Lung (tissue), 12 donors: ENCODE data around the gene CHD9NB. TPM values are rescaled to one million over a fixed set of nuclear protein-coding genes. Genes with fewer than 3 reads are reported as not detected.

Experiments used
- ATAC-seq: fragments of 200-7000 bp; cut with Tn5 transposase; one replicate; pipeline ENCODE4 v1.9.1; 2020; ENCODE audit warnings: moderate number of reproducible peaks; ENCODE audit not compliant: insufficient read depth, low FRiP score
- DNase-seq, 3 donors: peaks; one replicate each; pipeline ENCODE4 v3.0.0-alpha.2; 2013 to 2017
- H3K27ac ChIP-seq, 2 donors: one replicate each; pipeline ENCODE4 v1.5.1; 2013; ENCODE audit warnings: mild to moderate bottlenecking in 2 of 2, moderate library complexity in 2 of 2, control low read depth in 1 of 2, inconsistent platforms in 1 of 2, low read depth in 1 of 2, low read length in 1 of 2
- H3K27me3 ChIP-seq, 3 donors: one replicate each; pipeline ENCODE4 v1.5.1; 2013; ENCODE audit warnings: low read length in 2 of 3; ENCODE audit not compliant: control insufficient read depth in 3 of 3, insufficient read depth in 3 of 3
- H3K36me3 ChIP-seq, 4 donors: one replicate each; pipeline ENCODE4 v1.5.1; 2013; ENCODE audit warnings: low read length in 4 of 4, mild to moderate bottlenecking in 1 of 4, moderate library complexity in 1 of 4; ENCODE audit not compliant: control insufficient read depth in 4 of 4, insufficient read depth in 4 of 4
- H3K4me1 ChIP-seq, 5 donors: one replicate each; pipeline ENCODE4 v1.5.1; 2013; ENCODE audit warnings: low read length in 5 of 5, mild to moderate bottlenecking in 2 of 5, moderate library complexity in 1 of 5; ENCODE audit not compliant: control insufficient read depth in 5 of 5, insufficient read depth in 5 of 5
- H3K4me3 ChIP-seq: one replicate; pipeline ENCODE4 v1.5.1; 2013; ENCODE audit warnings: mild to moderate bottlenecking, control low read depth, moderate library complexity
- H3K9ac ChIP-seq, 2 donors: one replicate each; pipeline ENCODE4 v1.5.1; 2013; ENCODE audit warnings: low read length in 2 of 2, control low read depth in 1 of 2; ENCODE audit not compliant: insufficient read depth in 1 of 2
- H3K9me3 ChIP-seq, 4 donors: one replicate each; pipeline ENCODE4 v1.5.1; 2013; ENCODE audit warnings: low read length in 3 of 4, mild to moderate bottlenecking in 1 of 4, moderate library complexity in 1 of 4; ENCODE audit not compliant: control insufficient read depth in 4 of 4, insufficient read depth in 3 of 4
- WGBS, 2 donors: extraction: QIAGEN DNeasy Blood & Tissue Kit; methylation state at CpG; one replicate each; pipeline ENCODE4 v1.1.7; 2013; 5-methylcytosine and 5-hydroxymethylcytosine counted together
- polyA plus RNA-seq, 2 donors: library from polyadenylated mRNA; stranded (reverse); fragments of 200-250 nt; gene quantifications; one replicate each; pipeline ENCODE4 v1.2.1, GENCODE V29; 2013
- total RNA-seq, 2 donors: library from RNA; depleted of rRNA in 1 of 2; stranded (reverse); fragments of >200 nt in 1 of 2; gene quantifications; one replicate each; pipeline ENCODE4 v1.2.1, GENCODE V29; 2014 to 2021
- TF ChIP-seq, protein P1 (sequence below): IDR thresholded peaks from 2 replicates; pipeline ENCODE4 v1.5.1; 2012; ENCODE audit warnings: mild to moderate bottlenecking; ENCODE audit errors: control extremely low read depth, extremely low read depth
- donor health status: control.
- donor health status: control.
- donor health status: Bipolar disorder and iron deficiency.
- donor health status: healthy.
- donor health status: DM: yes; HTN: yes; CAD: no.

Gene CHD9NB
- total and polyA plus RNA-seq, 4 donors: 19.8 to 34.8 (median 29.9) TPM

DNA sequence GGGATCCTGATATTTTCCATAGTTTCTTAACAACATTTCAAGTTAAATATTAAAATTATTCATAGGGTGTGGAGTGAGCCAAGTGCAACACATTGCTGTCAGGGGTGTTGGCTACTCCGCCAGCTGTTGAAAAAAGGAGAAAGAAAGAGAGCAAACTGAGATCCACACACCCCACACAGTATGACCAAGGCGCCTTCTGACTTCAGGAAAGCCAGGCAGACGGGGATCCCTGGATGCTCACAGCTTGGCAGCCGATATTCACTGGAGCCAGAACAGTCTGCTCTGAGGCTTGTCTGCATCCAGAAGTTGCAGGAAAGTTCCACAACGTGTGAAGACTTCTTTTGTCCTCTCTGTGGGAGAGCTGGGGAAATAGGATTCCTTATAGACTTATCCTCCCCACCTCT, 9.3 kb downstream of the CHD9NB start:
- ATAC-seq: no peak
- 50 to 65% methylated on average over 5 of the region's 5 CpGs for whole genome bisulfite sequencing, 2 donors
- Histone ChIP-seq H3K9ac (peak overlapping the region in 1 of 2 donors; percentile 44), H3K27me3 (no peaks in the 10 kb centered on the region), H3K9me3 (no peaks in the 10 kb centered on the region), H3K27ac (no peak overlapping the region), H3K36me3 (no peaks in the 10 kb centered on the region), H3K4me1 (peaks cover 0 to 26% (median 6%) of the 10 kb centered on the region in 5 donors), H3K4me3 (no peak overlapping the region)
- TF ChIP-seq, protein P1, sequence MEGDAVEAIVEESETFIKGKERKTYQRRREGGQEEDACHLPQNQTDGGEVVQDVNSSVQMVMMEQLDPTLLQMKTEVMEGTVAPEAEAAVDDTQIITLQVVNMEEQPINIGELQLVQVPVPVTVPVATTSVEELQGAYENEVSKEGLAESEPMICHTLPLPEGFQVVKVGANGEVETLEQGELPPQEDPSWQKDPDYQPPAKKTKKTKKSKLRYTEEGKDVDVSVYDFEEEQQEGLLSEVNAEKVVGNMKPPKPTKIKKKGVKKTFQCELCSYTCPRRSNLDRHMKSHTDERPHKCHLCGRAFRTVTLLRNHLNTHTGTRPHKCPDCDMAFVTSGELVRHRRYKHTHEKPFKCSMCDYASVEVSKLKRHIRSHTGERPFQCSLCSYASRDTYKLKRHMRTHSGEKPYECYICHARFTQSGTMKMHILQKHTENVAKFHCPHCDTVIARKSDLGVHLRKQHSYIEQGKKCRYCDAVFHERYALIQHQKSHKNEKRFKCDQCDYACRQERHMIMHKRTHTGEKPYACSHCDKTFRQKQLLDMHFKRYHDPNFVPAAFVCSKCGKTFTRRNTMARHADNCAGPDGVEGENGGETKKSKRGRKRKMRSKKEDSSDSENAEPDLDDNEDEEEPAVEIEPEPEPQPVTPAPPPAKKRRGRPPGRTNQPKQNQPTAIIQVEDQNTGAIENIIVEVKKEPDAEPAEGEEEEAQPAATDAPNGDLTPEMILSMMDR: no peak
- peak in 1 of 3 donors; percentile 48 for DNase-seq

DNA sequence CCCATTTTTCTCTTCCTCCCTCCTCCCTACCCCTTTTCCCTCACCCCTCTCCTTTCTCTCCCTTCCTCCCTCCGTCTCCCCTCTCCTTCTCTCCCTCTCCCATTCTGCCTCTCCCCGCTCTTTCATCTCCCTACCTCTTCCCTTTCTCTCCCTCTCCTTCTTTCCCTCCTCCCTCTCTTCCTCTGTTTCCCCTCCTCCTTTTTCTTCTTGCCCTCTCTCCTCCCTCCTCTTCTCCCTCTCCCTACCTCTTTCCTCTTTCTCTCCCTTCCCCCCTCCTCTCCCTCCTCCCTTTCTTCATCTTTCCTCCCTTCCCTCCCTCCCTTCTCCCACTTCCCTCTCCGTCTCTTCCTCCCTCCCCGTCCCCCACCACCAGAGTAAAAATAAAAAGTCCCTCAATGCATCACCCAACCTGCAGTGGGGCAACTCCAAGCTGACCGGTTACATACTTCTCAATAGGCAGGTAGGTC, 10.4 kb downstream of the CHD9NB start:
- TF ChIP-seq, protein P1: no peak
- Histone ChIP-seq H3K36me3 (no peaks in the 10 kb centered on the region), H3K27ac (peak overlapping the region in 1 of 2 donors; percentile 45), H3K9me3 (no peaks in the 10 kb centered on the region), H3K9ac (no peak overlapping the region), H3K4me3 (no peak overlapping the region), H3K4me1 (peaks cover 0 to 26% (median 6%) of the 10 kb centered on the region in 5 donors), H3K27me3 (no peaks in the 10 kb centered on the region)
- ATAC-seq: no peak
- DNase-seq: no peak
- WGBS, 2 donors: 45 to 64% methylated on average over 5 of the region's 5 CpGs

GRCh38 chr16:53041320-53042051, 11.2 kb downstream of the CHD9NB start:
- H3K9ac ChIP-seq: no peak overlapping the region
- WGBS, 2 donors: 36 to 41% methylated on average over 4 of the region's 4 CpGs
- ATAC-seq: peak; percentile 39
- H3K4me3 ChIP-seq: no peak overlapping the region
- no peaks in the 10 kb centered on the region for H3K9me3 ChIP-seq
- TF ChIP-seq, protein P1: no peak
- no peaks in the 10 kb centered on the region for H3K27me3 ChIP-seq
- H3K27ac ChIP-seq: peak overlapping the region in 1 of 2 donors; percentile 45
- H3K36me3 ChIP-seq: no peaks in the 10 kb centered on the region
- DNase-seq: peak; percentile 42 to 69 (median 57)
- H3K4me1 ChIP-seq: peaks cover 0 to 26% (median 6%) of the 10 kb centered on the region in 5 donors
